ENCODE measurements around the gene ATXN1. TPM values are rescaled to one million over a fixed set of nuclear protein-coding genes. Genes with fewer than 3 reads are reported as not detected.

The ATXN1 gene
- total and polyA plus RNA-seq, 2 of the 13 experiments (the other 11 are each of a cell fraction or from before 2014, with no cell fraction given), result 20.7 to 39.5 TPM

GRCh38 chr6:16337295-16337975 lies 423.8 kb downstream of the ATXN1 start:
- no TSS peak for BruUV-seq (replicated peaks)
- CTCF ChIA-PET (ENCODE audit: low intra/inter-chr PET ratio, low total read pairs), result no interaction called here
- no peak overlapping the region for H3K4me3 ChIP-seq (replicated peaks in 1 of 3; ENCODE audit: insufficient read depth in 1 of 3, low read depth in 2 of 3, low read length in 3 of 3)
- H3K4me2 ChIP-seq (ENCODE audit: low read depth, low read length), result no peak overlapping the region
- FAIRE-seq, result no peak
- intact Hi-C loops (cut with micrococcal nuclease; ENCODE audit: unreplicated experiment) (loop anchor here (10.0 kb wide), 1 partner anchor 157 kb away; no protein-coding TSS in a partner anchor), in situ Hi-C loops (cut with HindIII; ENCODE audit: extremely low pct_ligation_motif_present, low pct_unique_long_range_greater_than_20kb) (loop anchor here (25.0 kb wide), 1 partner anchor 625 kb away; no protein-coding TSS in a partner anchor)
- no peak for ATAC-seq
- no peak for DNase-seq (ENCODE audit: low spot score)
- H3K36me3 ChIP-seq (replicated peaks in 1 of 2; ENCODE audit: control insufficient read depth in 1 of 2, insufficient read depth in 2 of 2, low read length in 2 of 2), result no peaks in the 10 kb centered on the region; a peak in 1 of 5 replicates
- H3K9ac ChIP-seq (ENCODE audit: insufficient read depth, low read depth, low read length), result no peak overlapping the region
- H3K79me2 ChIP-seq (ENCODE audit: insufficient read depth, low read length), result no peaks in the 10 kb centered on the region
- no peaks in the 10 kb centered on the region; the same call in 1 of the 2 replicates for H4K20me1 ChIP-seq (ENCODE audit: insufficient read depth, low read length)
- no peak overlapping the region for H2AFZ ChIP-seq (ENCODE audit: low read length)
- 99% methylated on average over 11 of the region's 13 CpGs for WGBS (ENCODE audit: low lambda C conversion rate)
- H3K27me3 ChIP-seq (ENCODE audit: control insufficient read depth in 1 of 2, insufficient read depth in 2 of 2, low read length in 2 of 2), result no peaks in the 10 kb centered on the region
- H3K9me3 ChIP-seq (ENCODE audit: low read length), result no peaks in the 10 kb centered on the region
- TF ChIP-seq ZNF792 (CRISPR knock-in tag; IDR thresholded peaks at IDR 0.05) (no peak), PRDM15 (CRISPR knock-in tag; IDR thresholded peaks at IDR 0.05) (no peak), ZNF724P (CRISPR knock-in tag; IDR thresholded peaks at IDR 0.05; ENCODE audit: borderline replicate concordance) (no peak), TBX3 (IDR thresholded peaks at IDR 0.05; ENCODE audit: borderline replicate concordance) (no peak), HNRNPUL1 (IDR thresholded peaks at IDR 0.05; ENCODE audit: low read depth, low read length) (no peak), THAP8 (CRISPR knock-in tag; IDR thresholded peaks at IDR 0.05; ENCODE audit: borderline replicate concordance) (no peak)
- H3K27ac ChIP-seq (ENCODE audit: extremely low read length, insufficient read depth, low read length), result no peak overlapping the region
- H3K4me1 ChIP-seq (ENCODE audit: insufficient read depth, low read length), result no peaks in the 10 kb centered on the region
- POLR2A ChIA-PET, result no interaction called here
